HG02798 (cell line): Measurements from ENCODE around the gene FCHSD2.

Experiments
- ATAC-seq: cut with Tn5 transposase; IDR thresholded peaks from one replicate; pipeline ENCODE4 v1.9.1; 2021; ENCODE audit warnings: mild to moderate bottlenecking; ENCODE audit not compliant: unreplicated experiment, poor library complexity

FCHSD2 gene

DNA sequence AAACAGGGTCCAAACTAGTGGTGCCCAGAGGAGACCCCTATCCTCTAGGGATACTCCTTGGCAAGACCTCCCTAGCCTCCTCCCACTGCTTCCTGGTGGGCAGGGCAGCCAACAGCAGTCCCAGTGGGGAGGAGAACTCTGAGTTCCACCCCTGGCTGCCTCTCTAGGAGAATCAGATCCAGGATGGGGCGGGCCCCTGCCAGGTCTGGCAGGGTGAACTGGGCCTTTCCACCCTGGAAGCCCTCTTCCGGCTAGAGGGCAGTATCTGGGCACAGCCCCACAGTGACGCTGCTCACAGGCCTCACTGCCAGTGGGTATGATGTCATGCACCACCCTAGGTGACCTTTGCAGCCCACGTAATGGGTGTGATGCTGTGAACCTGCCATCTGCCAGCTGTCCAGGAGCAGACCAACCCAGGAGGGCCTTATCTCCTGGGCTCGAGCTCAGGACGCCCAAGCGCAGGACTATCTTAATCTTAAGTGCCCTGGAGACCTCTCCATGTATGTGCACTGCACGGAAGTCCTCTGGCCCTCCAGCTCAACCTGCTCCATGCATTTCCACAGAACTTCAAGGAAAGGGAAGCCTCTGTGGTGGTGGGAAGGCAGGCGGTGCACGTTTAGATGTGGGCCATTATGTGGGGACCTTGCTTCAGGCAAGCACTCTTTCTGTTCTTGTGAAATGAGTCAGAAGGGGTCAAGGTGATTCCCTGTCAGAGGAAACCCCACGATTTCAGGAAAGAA is 31.8 kb upstream of the FCHSD2 start:
- no peak for ATAC-seq

DNA sequence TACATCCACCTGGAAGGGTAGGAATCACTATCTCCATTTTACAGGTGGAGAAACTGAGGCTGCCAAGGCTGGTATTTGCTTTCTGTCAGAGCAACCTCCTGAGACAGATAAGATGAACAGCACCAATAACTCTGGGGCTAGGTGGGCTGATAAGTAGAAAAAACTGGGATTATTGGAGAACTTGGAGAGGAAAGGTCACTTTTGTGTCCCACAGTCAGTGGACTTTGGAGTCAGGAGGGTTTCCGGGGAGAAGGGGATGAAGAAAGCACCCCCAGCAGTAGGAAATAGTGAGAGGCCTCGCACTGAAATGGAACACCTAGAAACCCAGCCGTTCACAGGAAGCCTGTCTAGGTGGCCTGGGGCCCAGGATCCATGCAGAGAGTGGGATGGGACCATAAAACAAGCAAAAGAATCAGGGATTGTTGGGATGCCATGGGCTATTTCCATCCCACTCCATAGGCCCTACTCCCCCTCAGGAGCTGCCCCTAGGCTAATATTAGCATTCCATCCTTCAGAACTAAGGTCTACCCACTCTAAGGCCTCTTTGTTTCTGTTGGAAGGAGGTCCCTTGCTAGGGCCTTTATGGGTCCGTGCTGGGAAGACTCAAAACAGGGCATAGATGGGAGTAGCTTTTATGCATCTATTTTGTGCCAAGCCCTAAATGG is 31.0 kb upstream of the FCHSD2 start:
- no peak for ATAC-seq

DNA sequence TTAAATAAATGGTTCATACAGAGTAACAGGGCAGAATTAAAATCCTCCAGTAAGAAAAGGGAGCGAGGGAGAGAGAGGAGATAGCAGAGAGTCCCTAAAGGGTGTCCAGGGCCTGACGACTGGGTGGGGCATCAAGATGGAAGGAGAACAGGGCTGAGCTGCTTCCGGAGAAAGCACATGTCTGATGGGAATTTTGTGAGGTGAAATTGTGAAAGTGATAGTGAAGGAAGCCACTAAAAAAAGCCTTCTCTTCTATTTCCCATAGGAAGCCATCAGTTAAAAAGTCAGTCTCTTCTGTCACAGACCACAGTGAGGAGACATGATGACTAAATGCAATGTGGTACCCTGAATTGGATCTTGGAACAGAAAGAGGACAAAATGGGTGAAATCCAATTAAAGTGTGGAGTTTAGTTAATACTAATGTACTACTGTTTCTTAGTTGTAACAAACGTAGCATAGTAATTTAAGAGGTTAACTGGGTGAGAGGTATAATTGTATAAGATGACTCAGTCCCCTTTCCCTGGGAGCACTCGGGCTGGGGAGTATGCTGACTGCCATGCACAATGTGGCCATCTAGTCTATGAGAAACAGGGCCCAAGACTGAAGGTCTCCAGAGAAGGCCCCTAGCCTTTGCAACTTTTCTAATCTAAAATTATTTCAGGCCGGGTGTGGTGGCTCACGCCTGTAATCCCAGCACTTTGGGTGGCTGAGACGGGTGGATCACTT is 29.5 kb upstream of the FCHSD2 start:
- no peak for ATAC-seq

DNA sequence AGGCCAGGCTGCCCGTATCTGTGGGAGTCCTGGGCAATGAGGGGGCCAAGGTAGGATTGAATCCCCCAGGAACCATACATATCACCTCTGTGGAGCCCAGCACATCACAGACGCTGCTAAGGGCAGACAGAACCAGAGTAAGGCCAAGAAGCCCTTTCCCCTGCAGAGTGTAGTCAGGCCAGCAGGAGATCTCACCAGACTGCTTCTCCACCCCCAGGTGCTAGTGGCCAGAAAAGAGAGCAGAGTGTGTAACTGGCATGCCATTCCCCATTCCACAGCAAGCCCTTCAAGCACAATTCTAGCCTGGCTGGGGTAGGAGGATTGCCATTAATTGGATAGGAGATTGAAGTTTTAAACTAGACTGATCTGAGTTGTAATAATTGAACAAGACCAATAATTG is 28.0 kb upstream of the FCHSD2 start:
- ATAC-seq: no peak

DNA sequence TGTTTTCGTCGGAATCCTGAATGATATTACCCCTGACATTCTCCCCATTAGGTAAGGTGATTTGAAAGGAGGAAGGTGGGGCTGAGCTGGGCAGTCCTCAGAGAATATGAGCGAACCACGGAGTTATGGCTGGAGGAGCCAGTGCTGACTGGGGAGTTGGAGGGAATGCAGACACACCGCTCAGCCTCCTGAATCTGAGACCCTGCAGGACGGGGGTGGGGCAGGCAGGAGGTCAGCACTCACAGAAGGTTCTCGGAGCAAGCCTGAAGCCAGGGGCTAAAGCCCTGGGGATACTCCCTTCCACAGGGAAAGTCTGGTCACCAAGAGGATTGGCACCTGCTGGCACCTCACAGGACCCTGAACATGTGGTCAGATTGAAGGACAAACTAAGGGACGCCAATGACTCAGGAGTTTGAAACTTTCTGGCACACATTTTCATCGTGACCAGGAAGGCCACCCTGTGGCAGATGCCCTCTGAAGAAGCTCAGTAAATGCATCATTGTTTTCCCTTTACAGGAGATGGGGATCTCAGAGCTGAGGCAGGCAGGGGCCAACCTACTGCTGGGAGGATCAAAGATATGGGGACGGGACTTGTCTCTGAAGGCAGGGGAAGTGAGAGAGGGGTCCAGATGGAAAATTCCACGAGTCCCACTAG is 26.9 kb upstream of the FCHSD2 start:
- no peak for ATAC-seq

DNA sequence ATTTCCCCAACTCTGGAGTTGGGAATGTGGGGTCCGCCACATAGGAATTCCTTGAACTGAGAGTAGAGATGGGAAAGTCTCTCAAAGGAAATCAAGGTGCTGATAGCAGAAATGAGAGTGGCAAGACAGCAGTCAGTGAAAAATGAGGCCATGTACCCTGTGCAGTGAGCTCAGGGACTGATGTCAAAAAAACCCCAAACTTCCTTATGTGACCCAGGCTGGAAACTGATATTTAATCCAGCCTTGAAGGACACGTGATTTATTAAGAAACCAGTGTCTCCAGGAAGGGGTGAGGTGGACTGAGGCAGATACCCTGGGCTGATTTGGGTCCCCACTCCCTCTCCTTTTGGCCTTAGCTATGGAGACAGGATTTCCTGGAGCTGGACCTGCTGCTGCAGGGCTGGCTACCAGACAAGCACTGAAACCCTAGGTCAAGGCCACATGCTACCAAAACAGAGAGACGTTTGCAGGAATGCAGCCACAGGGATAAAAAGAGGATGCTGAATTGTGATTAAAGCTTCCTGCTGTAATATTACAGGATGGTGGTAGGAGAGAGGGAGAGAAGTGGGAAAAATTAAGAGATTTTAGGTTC is 25.3 kb upstream of the FCHSD2 start:
- ATAC-seq: no peak

DNA sequence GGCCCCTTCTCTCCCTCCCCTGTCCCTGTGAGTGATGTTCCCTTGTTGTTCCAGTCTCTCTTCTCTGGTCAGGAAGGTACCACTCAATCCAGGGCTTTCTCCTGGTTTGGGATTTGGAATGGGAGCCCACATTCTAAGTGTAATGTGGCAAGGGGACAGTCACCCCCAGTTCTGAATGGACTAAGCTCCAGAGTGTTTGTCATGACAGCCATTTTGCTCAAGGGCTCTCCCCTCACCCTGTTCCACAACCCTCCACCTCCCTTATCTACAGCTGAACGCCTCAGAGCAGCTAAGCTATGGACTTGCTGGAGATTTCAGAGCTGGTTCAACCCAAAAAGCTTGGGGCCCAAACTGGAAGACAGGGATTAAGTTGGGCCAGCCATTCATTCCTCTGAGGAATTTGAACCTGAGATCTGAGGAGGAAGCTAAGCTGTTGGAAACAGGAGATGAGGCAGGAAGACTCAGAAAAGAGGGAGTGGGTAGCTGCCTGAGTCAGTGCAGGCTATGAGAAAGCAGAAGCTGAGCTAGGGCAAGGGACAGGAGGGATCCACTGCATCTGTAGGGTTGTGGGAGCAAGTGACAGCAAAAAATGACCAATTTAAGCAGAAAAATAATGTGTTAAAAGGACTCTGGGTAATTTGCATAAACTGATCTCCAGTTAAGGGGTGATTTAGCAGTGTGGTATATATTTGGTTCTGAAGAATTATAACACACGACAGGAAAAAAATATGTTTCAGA is 22.9 kb upstream of the FCHSD2 start:
- no peak for ATAC-seq

DNA sequence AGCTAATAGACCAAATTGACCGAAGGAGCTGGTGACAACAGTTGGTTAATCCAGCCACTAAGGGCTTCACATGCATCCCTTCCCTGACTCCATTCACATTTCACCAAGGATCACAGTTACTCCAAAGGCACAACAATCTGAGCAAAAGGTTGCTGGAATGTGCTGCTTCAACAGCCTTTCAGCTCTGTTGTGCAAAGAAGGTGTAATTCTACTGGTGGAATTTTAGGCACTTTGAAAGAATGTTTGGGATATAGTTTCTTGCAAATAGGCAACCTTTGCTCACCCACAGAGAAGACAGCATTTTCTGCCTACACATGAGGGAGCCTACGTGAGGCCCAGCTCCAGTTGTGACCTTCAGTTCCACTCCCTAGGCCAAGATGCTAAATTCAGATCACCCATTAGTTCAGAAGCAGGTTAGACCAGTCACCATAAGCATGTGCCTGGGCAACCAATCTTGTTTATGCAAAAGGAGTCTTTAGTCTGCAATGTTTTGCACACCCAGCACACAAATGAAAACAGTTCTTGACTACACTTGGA is 21.6 kb upstream of the FCHSD2 start:
- no peak for ATAC-seq

DNA sequence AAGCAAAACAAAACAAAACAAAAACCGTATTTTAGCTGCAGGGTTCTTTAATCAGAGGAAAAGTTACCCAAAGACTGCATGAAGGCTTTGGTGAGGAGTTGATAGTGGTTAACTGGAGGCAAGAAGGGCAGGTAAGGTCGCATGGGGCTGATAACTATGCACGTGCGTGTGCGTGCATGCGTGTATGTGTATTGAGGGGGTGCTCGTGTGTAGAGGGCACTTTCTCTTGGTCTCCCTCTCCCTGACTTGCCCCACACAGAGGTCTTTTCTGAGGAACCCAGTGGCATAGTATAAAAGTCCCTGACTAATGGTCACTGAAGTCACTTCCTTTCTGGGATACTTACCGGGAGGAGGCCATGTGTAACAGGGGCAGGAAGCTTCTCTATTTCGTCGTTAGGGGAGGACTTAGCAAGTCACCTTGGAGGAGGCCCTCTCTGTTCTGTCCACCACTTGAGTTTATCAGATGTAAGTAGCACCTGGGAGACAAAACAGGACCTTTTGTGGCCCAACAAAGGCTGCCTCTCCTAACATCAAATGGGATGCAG is 20.1 kb upstream of the FCHSD2 start:
- no peak for ATAC-seq

DNA sequence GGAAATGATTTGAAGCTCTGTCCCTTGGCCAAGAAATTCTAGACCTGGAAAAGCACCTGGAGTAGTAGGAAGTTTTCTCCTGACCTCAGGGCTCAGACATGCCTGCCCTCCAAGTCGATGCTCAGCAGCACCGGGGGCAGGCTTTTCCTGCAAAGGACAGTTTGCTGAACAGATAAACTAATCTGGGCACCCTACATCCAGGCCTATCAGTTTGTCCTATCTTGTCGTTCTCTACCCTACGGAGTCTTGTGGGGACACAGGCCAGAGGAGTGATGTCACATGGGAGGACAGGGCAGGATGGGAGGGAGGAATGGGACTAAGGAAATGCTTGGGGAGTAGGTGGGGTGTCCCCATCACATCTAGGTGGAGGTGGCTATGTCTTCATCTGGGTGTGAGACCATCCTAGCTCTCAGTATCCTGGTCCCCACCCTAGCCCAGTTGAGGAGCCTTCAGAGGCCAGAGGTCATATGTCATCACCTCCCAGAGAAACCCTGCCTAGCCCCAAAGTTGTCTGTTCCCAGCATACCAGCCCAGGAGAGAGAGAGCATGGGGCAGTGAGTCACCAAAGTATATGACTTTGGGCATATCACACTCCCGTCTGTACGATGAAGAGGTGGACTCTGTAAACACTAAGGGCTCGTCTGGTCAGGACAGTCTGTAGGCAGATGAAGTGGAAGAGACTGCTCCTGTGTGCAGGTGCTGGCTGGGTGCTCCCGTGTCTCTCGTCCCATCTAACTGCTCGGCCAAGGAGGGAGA is 18.1 kb upstream of the FCHSD2 start:
- ATAC-seq: no peak

DNA sequence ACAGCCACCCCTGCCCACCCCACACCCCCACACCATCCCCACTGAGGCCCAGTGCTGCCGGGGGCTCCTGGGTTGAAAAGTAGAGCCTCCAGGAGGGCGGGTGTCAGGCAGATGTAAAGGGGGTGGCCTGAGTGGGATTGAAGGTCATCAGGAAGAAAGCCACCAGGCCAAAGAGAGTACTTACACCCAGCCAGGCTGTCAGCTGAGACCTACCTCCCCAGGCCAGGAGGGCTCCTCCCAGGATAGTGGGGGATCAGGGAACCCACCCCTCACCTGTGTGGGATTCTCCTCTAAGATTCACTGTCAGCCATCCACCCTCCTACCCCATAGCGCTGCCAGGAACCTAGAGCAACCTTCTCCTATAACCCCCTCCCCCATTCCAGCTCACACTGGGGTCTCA is 17.2 kb upstream of the FCHSD2 start:
- no peak for ATAC-seq

DNA sequence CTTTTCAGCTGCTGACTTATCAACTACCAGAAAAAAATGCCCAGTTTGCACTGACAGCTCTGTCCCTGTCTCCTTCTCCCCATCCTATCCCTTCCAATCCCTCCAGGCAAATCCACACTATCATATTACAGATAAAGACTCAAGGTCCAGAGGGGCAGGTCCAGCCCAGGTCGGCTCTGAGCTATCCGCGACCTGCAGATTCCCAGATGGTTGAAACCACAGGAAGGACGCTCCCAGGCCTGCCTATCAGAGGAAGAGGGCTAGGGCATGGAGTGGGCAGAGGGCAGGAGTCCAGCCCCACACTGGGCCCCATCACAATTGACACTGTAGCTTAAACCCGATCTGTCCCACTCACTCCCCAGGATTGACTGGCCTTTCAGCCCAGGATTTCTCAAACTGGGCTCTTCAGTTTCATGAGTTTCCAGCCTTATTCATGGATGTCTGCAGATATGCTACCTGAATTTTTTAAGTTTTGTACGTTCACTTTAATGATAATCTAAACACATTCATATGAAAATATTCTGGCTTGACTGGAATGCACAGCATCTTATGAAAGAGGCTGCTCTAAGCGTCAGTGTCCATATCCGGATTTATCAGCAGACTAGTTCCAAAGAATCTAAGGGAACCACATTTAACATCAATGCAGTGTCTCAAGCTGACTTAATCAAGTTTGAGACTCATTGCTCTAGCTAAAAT is 16.4 kb upstream of the FCHSD2 start:
- no peak for ATAC-seq

DNA sequence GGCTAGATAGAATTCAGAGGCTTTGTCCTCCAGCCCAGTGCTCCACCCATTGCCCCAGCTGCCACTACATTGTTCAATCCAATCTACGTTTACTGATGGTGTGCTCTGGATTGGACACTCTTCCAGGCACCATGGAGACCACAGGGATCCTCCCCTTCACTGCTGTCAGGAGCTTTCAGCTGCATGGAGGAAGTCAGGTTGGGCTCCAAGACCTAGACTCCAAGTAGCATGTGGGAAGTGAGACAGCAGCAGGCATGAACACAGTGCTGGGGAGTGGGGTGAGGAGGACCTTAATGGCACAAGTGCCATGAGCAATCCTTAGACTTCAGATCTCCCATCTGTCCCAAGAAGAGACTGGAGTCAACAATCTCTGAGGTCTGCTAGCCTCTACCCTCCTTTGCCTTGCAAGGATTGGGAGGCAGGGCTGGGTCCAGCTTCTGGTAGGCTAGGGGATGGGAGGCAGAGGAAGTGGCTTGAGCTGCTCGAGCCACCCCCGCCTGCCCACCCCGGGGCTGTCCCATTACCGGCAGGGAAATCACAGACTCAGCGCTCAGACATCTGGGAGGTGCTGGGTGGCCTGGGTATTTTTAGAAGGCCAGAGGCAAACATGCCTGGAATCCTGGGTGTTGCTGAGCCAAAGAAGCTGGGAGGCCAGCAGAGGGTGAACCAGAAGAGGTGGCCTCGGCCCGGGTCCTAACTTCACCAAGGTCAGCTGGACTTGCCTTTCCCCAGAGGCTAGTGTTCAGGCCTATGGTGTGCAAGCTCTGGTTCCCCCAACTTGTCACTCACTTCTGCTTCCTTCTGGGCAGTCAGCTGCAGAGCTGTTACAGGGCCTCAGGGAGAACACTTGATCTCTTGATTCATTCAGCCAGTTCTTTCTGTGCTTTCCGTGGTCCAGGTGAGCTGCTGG is 15.2 kb upstream of the FCHSD2 start:
- ATAC-seq: peak; percentile 29

DNA sequence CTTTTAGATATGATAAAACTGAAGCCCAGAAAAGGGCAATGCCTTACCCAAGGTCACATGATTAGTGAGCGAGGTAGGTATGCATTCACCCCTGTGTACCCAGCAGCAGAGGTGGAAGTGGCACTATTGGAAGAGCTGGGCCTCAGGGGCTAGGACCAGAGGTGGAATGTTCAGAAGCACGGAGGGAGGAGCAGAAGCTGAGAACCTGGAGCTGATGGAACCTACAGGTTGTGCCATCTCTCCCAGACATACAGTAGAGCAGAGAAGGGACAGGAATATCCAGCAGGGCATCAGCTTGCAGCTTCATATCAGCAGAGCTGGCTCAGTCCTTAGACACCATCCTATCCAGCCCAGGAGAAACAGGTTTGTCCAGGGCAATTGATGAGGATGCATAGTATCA is 14.6 kb upstream of the FCHSD2 start:
- no peak for ATAC-seq

DNA sequence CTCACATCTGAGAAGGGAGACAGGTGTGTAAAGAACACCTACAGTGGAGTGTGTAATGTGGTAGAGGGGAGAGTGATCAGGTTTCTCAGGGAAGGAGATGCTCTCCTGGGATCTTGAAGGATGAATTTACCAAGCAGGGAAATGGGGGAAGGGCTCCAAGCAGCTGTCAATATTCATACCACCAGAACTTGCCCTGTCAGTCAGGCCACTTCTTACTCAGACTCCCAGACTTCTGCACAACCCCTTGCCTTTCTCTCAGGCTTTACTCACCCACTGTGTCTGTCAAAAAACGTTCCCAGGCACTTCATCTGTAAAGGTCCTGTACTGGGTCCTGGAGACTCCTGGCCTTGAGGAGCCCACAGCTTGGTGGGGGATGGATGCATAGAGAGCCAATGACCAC is 14.0 kb upstream of the FCHSD2 start:
- no peak for ATAC-seq

DNA sequence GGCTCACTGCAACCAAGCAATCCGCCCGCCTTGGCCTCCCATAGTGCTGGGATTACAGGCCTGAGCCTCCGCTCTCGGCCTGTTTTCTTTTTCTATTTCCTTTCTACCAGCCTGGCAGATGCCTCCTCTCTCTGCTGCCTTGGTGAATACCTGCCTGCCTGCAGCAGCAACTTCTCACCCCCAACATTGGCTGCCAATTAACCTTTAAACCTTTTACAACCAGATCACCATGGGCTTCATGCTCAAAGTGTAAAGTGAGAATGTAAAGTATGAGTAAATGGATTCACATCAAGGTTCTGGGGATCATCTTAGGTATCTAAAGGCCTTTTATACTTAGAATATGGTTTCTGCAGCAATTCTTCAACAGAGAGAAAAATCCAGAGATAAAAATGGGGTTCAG is 13.0 kb upstream of the FCHSD2 start:
- no peak for ATAC-seq

DNA sequence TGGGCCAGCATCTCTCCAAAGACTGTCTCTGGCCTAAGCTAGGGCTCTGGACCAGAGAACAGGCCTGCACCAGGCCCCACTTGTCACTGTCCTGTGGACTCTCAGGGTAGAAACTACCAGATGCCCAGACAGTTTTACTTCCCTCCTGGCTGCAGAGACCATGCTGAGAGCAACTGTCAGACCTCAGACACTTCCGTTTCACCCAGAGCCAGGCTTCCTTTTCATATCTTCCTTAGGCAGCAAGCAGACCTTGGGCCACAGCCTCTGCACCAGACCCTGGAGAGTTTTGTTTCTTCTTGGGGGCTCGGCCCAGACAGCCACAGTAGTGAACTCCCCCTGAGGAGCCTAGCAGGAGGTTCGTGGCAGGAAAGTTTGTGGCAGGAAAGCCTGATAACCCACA is 12.1 kb upstream of the FCHSD2 start:
- ATAC-seq: peak; percentile 42
